ENCODE data around the gene ARID4B. TPM values are rescaled to one million over a fixed set of nuclear protein-coding genes. Genes with fewer than 3 reads are reported as not detected.
"Not testable (repeated sequence)": the region's sequence is repeated elsewhere in the genome, so short reads cannot be mapped to it uniquely, and the experiment has no call there.

ARID4B gene
- total RNA-seq, 2 experiments from 2014 or later, result 28.7 to 44.9 TPM

- intact Hi-C loops (cut with micrococcal nuclease; ENCODE audit: unreplicated experiment), result no loop called here
- BruUV-seq (replicated peaks), result no TSS peak
- POLR2A ChIA-PET, result interaction anchor here (0.8 kb wide), 1 partner anchor 78 kb away, joined by 3 read pairs; no protein-coding TSS in a partner anchor
These were observed 65.4 kb downstream of the ARID4B start for GRCh38 chr1:235262539-235262938.

GRCh38 chr1:235261243-235261642, 66.7 kb downstream of the ARID4B start:
- CTCF ChIA-PET (ENCODE audit: unreplicated experiment), result no interaction called here
- Histone ChIP-seq H2AFZ (ENCODE audit: low read length) (no peak overlapping the region), H3K9me2 (ENCODE audit: insufficient read depth, low read length) (no peaks in the 10 kb centered on the region), H3K9me3 (ENCODE audit: low read length) (no peaks in the 10 kb centered on the region), H3K4me3 (ENCODE audit: low read depth, low read length, poor library complexity, severe bottlenecking) (no peak overlapping the region), H3K27ac (ENCODE audit: low read depth, low read length, poor library complexity, severe bottlenecking) (no peak overlapping the region), H3K79me2 (ENCODE audit: insufficient read depth, low read depth, low read length) (peaks cover 61% of the 10 kb centered on the region), H4K20me1 (ENCODE audit: insufficient read depth, low read length) (peaks cover 6% of the 10 kb centered on the region; the same call in 1 of the 2 replicates), H3K36me3 (ENCODE audit: insufficient read depth, low read length) (peaks cover 26% of the 10 kb centered on the region; the same call in 1 of the 2 replicates), H3K4me2 (ENCODE audit: low read length) (no peak overlapping the region), H3K4me1 (ENCODE audit: insufficient read depth, low read length, poor library complexity, severe bottlenecking) (peaks cover 14% of the 10 kb centered on the region)
- POLR2A ChIA-PET, result interaction anchor here (0.6 to 1.9 kb wide), 8 partner anchors 9 to 164 kb away, joined by 3 to 7 read pairs (median 4); no protein-coding TSS in a partner anchor
- no peak for DNase-seq (ENCODE audit: low spot score)
- TF ChIP-seq EZH2phosphoT487 (IDR thresholded peaks at IDR 0.05; ENCODE audit: borderline replicate concordance, low read depth, low read length), result no peak
- TF ChIP-seq CTCF (conservative IDR thresholded peaks at IDR 0.05; ENCODE audit: low read length), result no peak
- intact Hi-C loops (cut with micrococcal nuclease; ENCODE audit: unreplicated experiment), result no loop called here
- BruUV-seq (replicated peaks), result no TSS peak

More at GRCh38 chr1:235262539-235262938, 65.4 kb downstream of the ARID4B start:
- H3K9me3 ChIP-seq (ENCODE audit: low read length), result no peaks in the 10 kb centered on the region
- no peak overlapping the region for H2AFZ ChIP-seq (ENCODE audit: low read length)
- no peak for TF ChIP-seq CTCF (conservative IDR thresholded peaks at IDR 0.05; ENCODE audit: low read length)
- no peak for TF ChIP-seq EZH2phosphoT487 (IDR thresholded peaks at IDR 0.05; ENCODE audit: borderline replicate concordance, low read depth, low read length)
- CTCF ChIA-PET (ENCODE audit: unreplicated experiment), result no interaction called here
- no peaks in the 10 kb centered on the region for H3K9me2 ChIP-seq (ENCODE audit: insufficient read depth, low read length)
- peaks cover 10% of the 10 kb centered on the region; the same call in 1 of the 2 replicates for H4K20me1 ChIP-seq (ENCODE audit: insufficient read depth, low read length)
- DNase-seq (ENCODE audit: low spot score), result no peak
- peaks cover 14% of the 10 kb centered on the region for H3K4me1 ChIP-seq (ENCODE audit: insufficient read depth, low read length, poor library complexity, severe bottlenecking)
- no peak overlapping the region for H3K4me2 ChIP-seq (ENCODE audit: low read length)
- peaks cover 24% of the 10 kb centered on the region; the same call in 1 of the 2 replicates for H3K36me3 ChIP-seq (ENCODE audit: insufficient read depth, low read length)
- H3K27ac ChIP-seq (ENCODE audit: low read depth, low read length, poor library complexity, severe bottlenecking), result no peak overlapping the region
- no peak overlapping the region for H3K4me3 ChIP-seq (ENCODE audit: low read depth, low read length, poor library complexity, severe bottlenecking)
- peaks cover 73% of the 10 kb centered on the region for H3K79me2 ChIP-seq (ENCODE audit: insufficient read depth, low read depth, low read length)

- Histone ChIP-seq H3K27ac (ENCODE audit: low read depth, low read length, poor library complexity, severe bottlenecking) (peak overlapping the region; percentile 41), H3K79me2 (ENCODE audit: insufficient read depth, low read depth, low read length) (peaks cover 47% of the 10 kb centered on the region), H3K9me2 (ENCODE audit: insufficient read depth, low read length) (no peaks in the 10 kb centered on the region), H3K9me3 (ENCODE audit: low read length) (no peaks in the 10 kb centered on the region), H3K36me3 (ENCODE audit: insufficient read depth, low read length) (peaks cover 26% of the 10 kb centered on the region; the same call in 1 of the 2 replicates), H4K20me1 (ENCODE audit: insufficient read depth, low read length) (peaks cover 6% of the 10 kb centered on the region; the same call in 1 of the 2 replicates), H3K4me2 (ENCODE audit: low read length) (peak overlapping the region; percentile 54), H2AFZ (ENCODE audit: low read length) (no peak overlapping the region), H3K4me3 (ENCODE audit: low read depth, low read length, poor library complexity, severe bottlenecking) (no peak overlapping the region), H3K4me1 (ENCODE audit: insufficient read depth, low read length, poor library complexity, severe bottlenecking) (peaks cover 14% of the 10 kb centered on the region)
- DNase-seq (ENCODE audit: low spot score), result peak; percentile 31
- CTCF ChIA-PET (ENCODE audit: unreplicated experiment), result no interaction called here
- intact Hi-C loops (cut with micrococcal nuclease; ENCODE audit: unreplicated experiment), result no loop called here
- TF ChIP-seq EZH2phosphoT487 (IDR thresholded peaks at IDR 0.05; ENCODE audit: borderline replicate concordance, low read depth, low read length), result no peak
- TF ChIP-seq CTCF (conservative IDR thresholded peaks at IDR 0.05; ENCODE audit: low read length), result no peak
- POLR2A ChIA-PET, result interaction anchor here (0.6 to 1.9 kb wide), 10 partner anchors 13 to 239 kb away, joined by 3 to 8 read pairs (median 4); no protein-coding TSS in a partner anchor
- no TSS peak for BruUV-seq (replicated peaks)
These were observed 68.7 kb downstream of the ARID4B start for GRCh38 chr1:235259133-235259778.

- H3K9me3 ChIP-seq (ENCODE audit: low read length); BruUV-seq (replicated peaks); CTCF ChIA-PET (ENCODE audit: unreplicated experiment); H3K4me2 ChIP-seq (ENCODE audit: low read length); H2AFZ ChIP-seq (ENCODE audit: low read length); H3K9me2 ChIP-seq (ENCODE audit: insufficient read depth, low read length); H3K4me3 ChIP-seq (ENCODE audit: low read depth, low read length, poor library complexity, severe bottlenecking); intact Hi-C loops (cut with micrococcal nuclease; ENCODE audit: unreplicated experiment); DNase-seq (ENCODE audit: low spot score); H3K27ac ChIP-seq (ENCODE audit: low read depth, low read length, poor library complexity, severe bottlenecking); H4K20me1 ChIP-seq (ENCODE audit: insufficient read depth, low read length): not testable (repeated sequence)
- POLR2A ChIA-PET, result interaction anchor here (0.7 to 1.9 kb wide), 9 partner anchors 12 to 158 kb away, joined by 3 to 8 read pairs (median 3); no protein-coding TSS in a partner anchor
- Histone ChIP-seq H3K36me3 (ENCODE audit: insufficient read depth, low read length) (peaks cover 26% of the 10 kb centered on the region; the same call in 1 of the 2 replicates), H3K79me2 (ENCODE audit: insufficient read depth, low read depth, low read length) (peaks cover 38% of the 10 kb centered on the region; the same call in 1 of the 2 replicates), H3K4me1 (ENCODE audit: insufficient read depth, low read length, poor library complexity, severe bottlenecking) (peaks cover 14% of the 10 kb centered on the region)
These were observed 69.9 kb downstream of the ARID4B start for GRCh38 chr1:235258068-235258467.
